Peyer's patch (tissue), 4 donors: ENCODE measurements around the gene CYSTM1. TPM values are rescaled to one million over a fixed set of nuclear protein-coding genes. Genes with fewer than 3 reads are reported as not detected.

Experiments
- DNase-seq, 3 donors: peaks; one replicate each; pipeline ENCODE4 v3.0.0-alpha.2; 2017 to 2019
- H3K27ac ChIP-seq, 4 donors: fragments of 200-600 bp; sonication (generic); one replicate each; pipeline ENCODE4 v1.5.1; 2016 to 2019
- H3K27me3 ChIP-seq, 2 donors: fragments of 200-600 bp; sonication (generic); one replicate each; pipeline ENCODE4 v1.5.1; 2019
- H3K36me3 ChIP-seq, 3 donors: fragments of 200-600 bp; sonication (generic); one replicate each; pipeline ENCODE4 v1.5.1; 2016 to 2019
- H3K4me1 ChIP-seq, 4 donors: fragments of 200-600 bp; sonication (generic); one replicate each; pipeline ENCODE4 v1.5.1; 2016 to 2019
- H3K4me3 ChIP-seq, 4 donors: fragments of 200-600 bp; sonication (generic); 1 replicate in 3 of 4; 2 replicates in 1 of 4; pipeline ENCODE4 v1.5.1; 2016 to 2019; ENCODE audit warnings: mild to moderate bottlenecking in 1 of 4
- H3K9me3 ChIP-seq, 4 donors: fragments of 200-600 bp; sonication (generic); one replicate each; pipeline ENCODE4 v1.5.1; 2016 to 2019; ENCODE audit warnings: mild to moderate bottlenecking in 1 of 4
- CTCF ChIP-seq, 6 experiments: fragments of 450-650 bp in 4 of 6; fragments of 200-600 bp in 2 of 6; sonication (generic) in 1 of 6; IDR thresholded peaks; one replicate each; pipeline ENCODE4 v1.5.1; 2017 to 2019; ENCODE audit warnings: antibody characterized with exemption in 6 of 6, mild to moderate bottlenecking in 3 of 6, moderate library complexity in 1 of 6
- POLR2A ChIP-seq, 2 donors: fragments of 450-650 bp; IDR thresholded peaks; one replicate each; pipeline ENCODE4 v1.5.1; 2017; ENCODE audit warnings: antibody characterized with exemption in 2 of 2, mild to moderate bottlenecking in 2 of 2, moderate library complexity in 2 of 2
- total RNA-seq, 4 donors: library from RNA; depleted of rRNA; stranded (reverse); fragments of >200 nt; gene quantifications; one replicate each; pipeline ENCODE4 v1.1.0, GENCODE V29; 2016

The CYSTM1 gene
- total RNA-seq, 4 donors from 2014 or later: 60.2 to 185 (median 140) TPM

GRCh38 chr5:140141241-140141640 lies 33.7 kb upstream of the CYSTM1 start:
- H3K27ac ChIP-seq: no peak overlapping the region
- no peak for DNase-seq
- no peak for TF ChIP-seq POLR2A (IDR thresholded peaks at IDR 0.05)
- no peak for TF ChIP-seq CTCF (IDR thresholded peaks at IDR 0.05)

DNA sequence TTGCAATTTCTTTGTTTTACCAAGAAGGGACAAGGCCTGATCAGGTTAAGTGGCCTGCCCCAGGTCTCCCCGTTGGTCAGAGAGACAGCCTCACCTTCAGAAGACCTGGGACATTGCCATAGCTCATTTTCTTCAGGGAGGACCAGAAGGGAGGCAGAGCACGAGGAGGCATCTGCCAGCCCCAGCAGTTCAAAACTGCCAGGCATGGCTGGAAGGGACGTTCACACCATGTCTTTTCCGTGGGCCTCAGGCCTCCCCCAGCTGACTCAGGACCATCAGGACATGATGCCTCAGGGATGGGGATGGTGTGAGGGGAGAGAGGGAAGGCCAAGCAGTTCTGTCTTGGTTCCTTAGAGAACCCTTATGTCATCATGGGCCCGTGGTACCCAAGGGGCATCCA lies 32.7 kb upstream of the CYSTM1 start:
- Histone ChIP-seq H3K27me3 (no peaks in the 10 kb centered on the region), H3K4me3 (no peak overlapping the region), H3K9me3 (no peaks in the 10 kb centered on the region), H3K4me1 (peaks cover 13 to 26% (median 14%) of the 10 kb centered on the region in 4 donors), H3K36me3 (no peaks in the 10 kb centered on the region), H3K27ac (peak overlapping the region in 1 of 4 donors; percentile 82)
- no peak for DNase-seq
- TF ChIP-seq CTCF (IDR thresholded peaks at IDR 0.05) (no peak), POLR2A (IDR thresholded peaks at IDR 0.05) (no peak)

More at GRCh38 chr5:140141241-140141640, 33.7 kb upstream of the CYSTM1 start:
- no peaks in the 10 kb centered on the region for H3K27me3 ChIP-seq
- peaks cover 11 to 23% (median 12%) of the 10 kb centered on the region in 4 donors for H3K4me1 ChIP-seq
- no peaks in the 10 kb centered on the region for H3K9me3 ChIP-seq
- H3K4me3 ChIP-seq: no peak overlapping the region
- H3K36me3 ChIP-seq: no peaks in the 10 kb centered on the region

DNA sequence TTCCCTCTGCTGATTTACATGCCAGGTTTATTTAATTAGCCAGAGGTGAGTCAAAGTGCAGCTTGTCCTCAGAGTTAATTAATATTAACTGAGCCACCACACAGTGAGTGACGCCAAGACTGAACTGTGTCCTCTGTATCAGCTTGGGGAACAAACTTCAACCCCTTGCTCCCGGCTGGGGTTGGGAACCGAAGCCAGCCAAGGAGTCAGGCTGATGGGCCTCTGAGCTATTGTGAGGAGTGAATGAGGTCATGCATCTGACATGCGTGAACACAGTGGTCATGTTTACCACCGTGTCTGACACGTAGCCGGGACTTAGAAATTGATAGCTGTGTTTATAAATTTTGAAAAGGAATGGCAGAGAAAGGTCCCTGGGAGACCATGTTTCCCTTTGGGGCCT lies 32.1 kb upstream of the CYSTM1 start:
- Histone ChIP-seq H3K36me3 (no peaks in the 10 kb centered on the region), H3K4me3 (no peak overlapping the region), H3K27me3 (no peaks in the 10 kb centered on the region), H3K9me3 (no peaks in the 10 kb centered on the region), H3K4me1 (peaks cover 13 to 26% (median 14%) of the 10 kb centered on the region in 4 donors), H3K27ac (peak overlapping the region in 3 of 4 donors; percentile 13 to 82 (median 37))
- no peak for TF ChIP-seq CTCF (IDR thresholded peaks at IDR 0.05)
- no peak for TF ChIP-seq POLR2A (IDR thresholded peaks at IDR 0.05)
- DNase-seq: peak in 2 of 3 donors; percentile 69 to 81

DNA sequence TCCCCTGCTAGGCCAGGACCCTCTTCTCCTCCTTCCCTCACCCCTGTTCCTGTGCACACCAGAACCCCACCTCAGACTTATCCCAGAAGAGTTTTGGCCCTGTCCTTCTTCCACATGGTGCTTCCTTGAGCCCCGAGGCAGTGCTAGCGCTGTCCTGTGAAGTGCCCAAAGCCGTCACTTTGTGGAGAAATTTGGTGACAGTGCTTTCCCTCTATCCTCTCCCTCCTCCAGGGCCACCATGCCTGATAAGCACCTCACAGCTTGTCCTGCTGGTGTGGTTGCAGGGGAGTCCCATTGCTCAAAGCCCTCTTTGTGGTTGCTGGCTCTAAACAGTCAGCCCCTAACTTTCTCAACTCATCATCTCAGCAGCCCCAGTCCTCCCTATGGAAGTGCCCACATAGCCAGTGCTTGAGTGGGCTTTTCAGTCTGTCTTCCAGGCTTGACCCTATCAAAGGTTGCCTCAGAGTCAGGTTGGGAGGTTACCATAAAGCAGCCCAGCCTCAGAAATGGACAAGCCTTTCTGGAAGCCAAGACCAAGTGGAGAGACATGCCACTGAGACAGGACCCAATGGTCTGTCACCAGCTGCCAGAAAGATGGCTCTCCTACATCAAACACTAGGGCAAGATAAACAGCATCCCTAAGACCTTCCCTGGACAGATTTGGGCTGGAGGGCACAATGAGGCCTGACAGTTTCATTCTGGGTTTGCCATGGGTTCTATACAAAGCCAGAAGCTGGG lies 31.3 kb upstream of the CYSTM1 start:
- Histone ChIP-seq H3K36me3 (no peaks in the 10 kb centered on the region), H3K27ac (peak overlapping the region in 3 of 4 donors; percentile 13 to 82 (median 37)), H3K4me3 (no peak overlapping the region), H3K9me3 (no peaks in the 10 kb centered on the region), H3K4me1 (peaks cover 13 to 26% (median 14%) of the 10 kb centered on the region in 4 donors), H3K27me3 (no peaks in the 10 kb centered on the region)
- no peak for DNase-seq
- TF ChIP-seq CTCF (IDR thresholded peaks at IDR 0.05) (no peak), POLR2A (IDR thresholded peaks at IDR 0.05) (no peak)

GRCh38 chr5:140145256-140145655 lies 29.7 kb upstream of the CYSTM1 start:
- H3K27me3 ChIP-seq: no peaks in the 10 kb centered on the region
- DNase-seq: no peak
- peak overlapping the region in 1 of 4 donors; percentile 54 for H3K4me3 ChIP-seq
- no peaks in the 10 kb centered on the region for H3K9me3 ChIP-seq
- no peak for TF ChIP-seq CTCF (IDR thresholded peaks at IDR 0.05)
- TF ChIP-seq POLR2A (IDR thresholded peaks at IDR 0.05): no peak
- peaks cover 13 to 26% (median 14%) of the 10 kb centered on the region in 4 donors for H3K4me1 ChIP-seq
- H3K27ac ChIP-seq: no peak overlapping the region
- no peaks in the 10 kb centered on the region for H3K36me3 ChIP-seq
